ENCODE results near the gene LARGE1.

DNA sequence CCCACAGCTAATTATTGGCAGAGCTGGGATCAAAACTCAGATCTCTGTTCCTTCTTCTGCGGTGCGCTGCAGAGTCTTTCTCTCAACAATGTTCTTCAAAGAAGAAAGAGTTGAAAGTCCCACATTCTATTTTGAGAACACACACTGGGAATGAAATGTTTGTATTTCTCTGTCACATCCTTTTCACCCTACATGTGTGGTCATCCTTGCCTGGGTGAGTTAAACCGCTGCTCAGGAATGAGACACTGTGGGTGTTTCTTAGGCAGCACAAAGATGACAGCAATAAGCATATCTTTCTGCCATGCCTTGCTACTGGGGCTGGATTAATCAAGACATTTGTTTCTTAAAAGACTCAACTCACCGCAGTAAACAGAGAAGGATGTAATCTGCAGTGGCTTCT, 222.6 kb downstream of the LARGE1 start:
- TF ChIP-seq, protein P1, sequence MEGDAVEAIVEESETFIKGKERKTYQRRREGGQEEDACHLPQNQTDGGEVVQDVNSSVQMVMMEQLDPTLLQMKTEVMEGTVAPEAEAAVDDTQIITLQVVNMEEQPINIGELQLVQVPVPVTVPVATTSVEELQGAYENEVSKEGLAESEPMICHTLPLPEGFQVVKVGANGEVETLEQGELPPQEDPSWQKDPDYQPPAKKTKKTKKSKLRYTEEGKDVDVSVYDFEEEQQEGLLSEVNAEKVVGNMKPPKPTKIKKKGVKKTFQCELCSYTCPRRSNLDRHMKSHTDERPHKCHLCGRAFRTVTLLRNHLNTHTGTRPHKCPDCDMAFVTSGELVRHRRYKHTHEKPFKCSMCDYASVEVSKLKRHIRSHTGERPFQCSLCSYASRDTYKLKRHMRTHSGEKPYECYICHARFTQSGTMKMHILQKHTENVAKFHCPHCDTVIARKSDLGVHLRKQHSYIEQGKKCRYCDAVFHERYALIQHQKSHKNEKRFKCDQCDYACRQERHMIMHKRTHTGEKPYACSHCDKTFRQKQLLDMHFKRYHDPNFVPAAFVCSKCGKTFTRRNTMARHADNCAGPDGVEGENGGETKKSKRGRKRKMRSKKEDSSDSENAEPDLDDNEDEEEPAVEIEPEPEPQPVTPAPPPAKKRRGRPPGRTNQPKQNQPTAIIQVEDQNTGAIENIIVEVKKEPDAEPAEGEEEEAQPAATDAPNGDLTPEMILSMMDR (IDR thresholded peaks at IDR 0.05): no peak
- TF ChIP-seq POLR2A (IDR thresholded peaks at IDR 0.05): no peak
